ENCODE measurements around the gene MRPL43. TPM values are rescaled to one million over a fixed set of nuclear protein-coding genes. Genes with fewer than 3 reads are reported as not detected.
A peak's percentile ranks its signal among the peaks of the same experiment; 100 is the strongest.
"Not testable (repeated sequence)": the region's sequence is repeated elsewhere in the genome, so short reads cannot be mapped to it uniquely, and the experiment has no call there.

MRPL43 gene
- 73.0 TPM for polyA plus RNA-seq (2013, experiment 1 of 4)
- polyA plus RNA-seq (2013, experiment 2 of 4), result 74.0 TPM
- 78.6 TPM for polyA plus RNA-seq (2013, experiment 3 of 4)
- 79.8 TPM for polyA plus RNA-seq (2013, experiment 4 of 4)

DNA sequence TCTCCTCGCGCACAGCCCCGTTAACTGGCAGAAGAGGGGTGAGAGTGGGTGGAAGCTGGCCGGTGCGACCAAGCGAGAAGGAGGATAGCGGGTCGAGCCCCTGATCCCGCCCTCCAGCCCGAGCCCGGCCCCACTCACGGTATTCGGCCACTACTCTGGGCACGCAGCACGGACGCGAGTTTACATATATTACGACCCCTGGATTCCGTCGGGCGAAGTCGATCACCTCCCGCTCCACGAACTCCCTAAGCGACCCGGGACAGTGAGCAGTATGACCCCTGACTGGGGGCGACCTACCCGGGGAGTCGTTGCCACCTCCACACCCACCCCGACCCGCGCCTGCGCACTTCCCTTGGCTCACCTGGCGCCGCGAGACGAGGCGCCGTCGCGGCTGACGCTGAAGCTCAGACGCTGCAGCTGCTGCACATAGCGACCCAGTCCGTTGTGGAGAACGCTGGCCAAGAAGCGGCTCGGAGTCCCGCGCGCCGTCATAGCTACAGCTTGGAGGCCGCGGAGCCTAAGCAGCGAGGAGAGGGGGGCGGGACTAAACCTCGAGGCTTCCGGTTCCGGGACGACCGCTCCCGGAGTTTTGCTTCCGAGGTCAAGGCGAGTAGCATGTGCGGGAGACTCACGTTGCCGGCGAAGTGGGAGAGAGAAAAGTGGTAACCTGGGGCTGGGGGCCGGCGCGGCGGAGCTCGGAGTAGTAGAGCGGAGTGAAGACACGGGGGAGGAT, at the start of gene MRPL43, which contains the start of gene TWNK:
TSS of gene MRPL43 (minus strand) at position 546 of the 733 bp plus-strand sequence. CDS start at position 492, 54 bp downstream.
TSS of gene TWNK (plus strand) at position 592 of the 733 bp plus-strand sequence. CDS start 668 bp downstream, outside the sequence.
- Histone ChIP-seq H3K27ac (ENCODE audit: insufficient read depth, low read depth, low read length, poor library complexity, severe bottlenecking) (no peak within 1 kb of the TSS), H3K4me3 (ENCODE audit: insufficient read depth, low read depth, low read length) (peak within 1 kb of the TSS; percentile 100), H3K27me3 (ENCODE audit: control insufficient read depth, insufficient read depth, low read length, poor library complexity, severe bottlenecking) (no peaks in the 10 kb centered on the region), H3K36me3 (ENCODE audit: control insufficient read depth, insufficient read depth, low read length) (peaks cover 21% of the 10 kb centered on the region), H3K4me1 (ENCODE audit: control insufficient read depth, insufficient read depth, low read length) (peaks cover 7% of the 10 kb centered on the region), H3K9me3 (ENCODE audit: control insufficient read depth, low read length) (no peaks in the 10 kb centered on the region)
- 1% methylated on average over 75 of the region's 75 CpGs for WGBS, 2 experiments

DNA sequence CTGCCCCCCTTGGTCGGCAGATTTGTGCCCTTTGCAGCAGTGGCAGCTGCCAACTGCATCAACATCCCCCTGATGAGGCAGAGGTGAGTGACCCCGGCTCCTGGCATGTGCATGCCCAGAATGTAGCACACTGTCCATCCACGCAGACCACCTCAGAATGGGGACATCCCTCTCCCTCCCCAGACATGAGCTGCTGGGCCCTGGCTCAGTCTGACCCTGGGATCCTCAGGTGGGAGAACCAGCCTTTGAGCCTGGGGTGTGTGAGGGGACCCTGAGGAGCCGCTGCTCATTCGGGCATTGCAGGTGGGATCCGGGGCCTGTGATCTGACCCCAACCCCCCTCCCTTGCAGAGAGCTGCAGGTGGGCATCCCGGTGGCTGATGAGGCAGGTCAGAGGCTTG, 49.4 kb upstream of the MRPL43 start:
- Histone ChIP-seq H3K9me3 (ENCODE audit: control insufficient read depth, low read length) (no peaks in the 10 kb centered on the region), H3K36me3 (ENCODE audit: control insufficient read depth, insufficient read depth, low read length) (no peaks in the 10 kb centered on the region), H3K27me3 (ENCODE audit: control insufficient read depth, insufficient read depth, low read length, poor library complexity, severe bottlenecking) (peaks cover 77% of the 10 kb centered on the region), H3K4me1 (ENCODE audit: control insufficient read depth, insufficient read depth, low read length) (peaks cover 14% of the 10 kb centered on the region), H3K27ac (ENCODE audit: insufficient read depth, low read depth, low read length, poor library complexity, severe bottlenecking) (no peak overlapping the region), H3K4me3 (ENCODE audit: insufficient read depth, low read depth, low read length) (no peak overlapping the region)
- WGBS, 2 experiments, result 76 to 81% methylated on average over 7 of the region's 7 CpGs

- H3K4me3 ChIP-seq (ENCODE audit: insufficient read depth, low read depth, low read length), result no peak overlapping the region
- H3K27ac ChIP-seq (ENCODE audit: insufficient read depth, low read depth, low read length, poor library complexity, severe bottlenecking), result no peak overlapping the region
- peaks cover 83% of the 10 kb centered on the region for H3K27me3 ChIP-seq (ENCODE audit: control insufficient read depth, insufficient read depth, low read length, poor library complexity, severe bottlenecking)
- H3K4me1 ChIP-seq (ENCODE audit: control insufficient read depth, insufficient read depth, low read length), result peaks cover 20% of the 10 kb centered on the region
- no peaks in the 10 kb centered on the region for H3K9me3 ChIP-seq (ENCODE audit: control insufficient read depth, low read length)
- no peaks in the 10 kb centered on the region for H3K36me3 ChIP-seq (ENCODE audit: control insufficient read depth, insufficient read depth, low read length)
- WGBS, 2 experiments, result 78% methylated on average over 10 of the region's 10 CpGs
These were observed 48.8 kb upstream of the MRPL43 start for GRCh38 chr10:101035916-101036702.

GRCh38 chr10:101035314-101035713, 48.0 kb upstream of the MRPL43 start:
- WGBS, 2 experiments, result 88 to 89% methylated on average over 7 of the region's 7 CpGs

GRCh38 chr10:101034404-101034803, 47.1 kb upstream of the MRPL43 start:
- H3K36me3 ChIP-seq (ENCODE audit: control insufficient read depth, insufficient read depth, low read length); H3K27ac ChIP-seq (ENCODE audit: insufficient read depth, low read depth, low read length, poor library complexity, severe bottlenecking); H3K4me3 ChIP-seq (ENCODE audit: insufficient read depth, low read depth, low read length); H3K9me3 ChIP-seq (ENCODE audit: control insufficient read depth, low read length): not testable (repeated sequence)
- Histone ChIP-seq H3K4me1 (ENCODE audit: control insufficient read depth, insufficient read depth, low read length) (peaks cover 35% of the 10 kb centered on the region), H3K27me3 (ENCODE audit: control insufficient read depth, insufficient read depth, low read length, poor library complexity, severe bottlenecking) (peaks cover 90% of the 10 kb centered on the region)
- WGBS, 2 experiments, result 89 to 95% methylated on average over 4 of the region's 4 CpGs

More at GRCh38 chr10:101035314-101035713, 48.0 kb upstream of the MRPL43 start:
- no peaks in the 10 kb centered on the region for H3K36me3 ChIP-seq (ENCODE audit: control insufficient read depth, insufficient read depth, low read length)
- H3K27me3 ChIP-seq (ENCODE audit: control insufficient read depth, insufficient read depth, low read length, poor library complexity, severe bottlenecking), result peaks cover 90% of the 10 kb centered on the region
- H3K4me3 ChIP-seq (ENCODE audit: insufficient read depth, low read depth, low read length), result no peak overlapping the region
- peaks cover 26% of the 10 kb centered on the region for H3K4me1 ChIP-seq (ENCODE audit: control insufficient read depth, insufficient read depth, low read length)
- H3K9me3 ChIP-seq (ENCODE audit: control insufficient read depth, low read length), result no peaks in the 10 kb centered on the region
- no peak overlapping the region for H3K27ac ChIP-seq (ENCODE audit: insufficient read depth, low read depth, low read length, poor library complexity, severe bottlenecking)

DNA sequence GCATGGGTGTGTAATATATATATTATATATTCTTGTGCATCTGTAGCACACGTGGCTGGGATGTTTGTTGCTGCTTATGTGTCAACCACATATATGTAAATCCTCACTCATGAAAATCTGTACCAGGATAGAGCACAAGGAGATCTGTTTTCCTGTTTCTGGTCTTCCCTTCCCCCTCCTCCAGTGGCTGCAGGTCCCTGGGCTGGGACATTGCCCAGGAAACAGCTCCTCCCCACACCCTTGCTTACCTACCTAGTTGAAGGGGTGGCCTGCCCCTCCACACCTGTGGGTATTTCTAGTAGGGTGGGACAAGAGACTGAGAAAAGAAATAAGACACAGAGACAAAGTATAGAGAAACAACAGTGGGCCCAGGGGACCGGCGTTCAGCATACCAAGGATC, 46.0 kb upstream of the MRPL43 start:
- peaks cover 89% of the 10 kb centered on the region for H3K27me3 ChIP-seq (ENCODE audit: control insufficient read depth, insufficient read depth, low read length, poor library complexity, severe bottlenecking)
- peaks cover 44% of the 10 kb centered on the region for H3K4me1 ChIP-seq (ENCODE audit: control insufficient read depth, insufficient read depth, low read length)
- 33 to 63% methylated on average over 1 of the region's 3 CpGs for WGBS, 2 experiments
- H3K27ac ChIP-seq (ENCODE audit: insufficient read depth, low read depth, low read length, poor library complexity, severe bottlenecking), result no peak overlapping the region
- H3K9me3 ChIP-seq (ENCODE audit: control insufficient read depth, low read length), result no peaks in the 10 kb centered on the region
- H3K4me3 ChIP-seq (ENCODE audit: insufficient read depth, low read depth, low read length), result no peak overlapping the region
- H3K36me3 ChIP-seq (ENCODE audit: control insufficient read depth, insufficient read depth, low read length), result no peaks in the 10 kb centered on the region

- peak overlapping the region; percentile 34 for H3K4me3 ChIP-seq (ENCODE audit: insufficient read depth, low read depth, low read length)
- peaks cover 85% of the 10 kb centered on the region for H3K27me3 ChIP-seq (ENCODE audit: control insufficient read depth, insufficient read depth, low read length, poor library complexity, severe bottlenecking)
- H3K9me3 ChIP-seq (ENCODE audit: control insufficient read depth, low read length), result no peaks in the 10 kb centered on the region
- H3K27ac ChIP-seq (ENCODE audit: insufficient read depth, low read depth, low read length, poor library complexity, severe bottlenecking), result no peak overlapping the region
- WGBS, 2 experiments, result 32 to 38% methylated on average over 6 of the region's 6 CpGs
- H3K36me3 ChIP-seq (ENCODE audit: control insufficient read depth, insufficient read depth, low read length), result no peaks in the 10 kb centered on the region
- H3K4me1 ChIP-seq (ENCODE audit: control insufficient read depth, insufficient read depth, low read length), result peaks cover 44% of the 10 kb centered on the region
These were observed 45.4 kb upstream of the MRPL43 start for GRCh38 chr10:101032637-101033224.

DNA sequence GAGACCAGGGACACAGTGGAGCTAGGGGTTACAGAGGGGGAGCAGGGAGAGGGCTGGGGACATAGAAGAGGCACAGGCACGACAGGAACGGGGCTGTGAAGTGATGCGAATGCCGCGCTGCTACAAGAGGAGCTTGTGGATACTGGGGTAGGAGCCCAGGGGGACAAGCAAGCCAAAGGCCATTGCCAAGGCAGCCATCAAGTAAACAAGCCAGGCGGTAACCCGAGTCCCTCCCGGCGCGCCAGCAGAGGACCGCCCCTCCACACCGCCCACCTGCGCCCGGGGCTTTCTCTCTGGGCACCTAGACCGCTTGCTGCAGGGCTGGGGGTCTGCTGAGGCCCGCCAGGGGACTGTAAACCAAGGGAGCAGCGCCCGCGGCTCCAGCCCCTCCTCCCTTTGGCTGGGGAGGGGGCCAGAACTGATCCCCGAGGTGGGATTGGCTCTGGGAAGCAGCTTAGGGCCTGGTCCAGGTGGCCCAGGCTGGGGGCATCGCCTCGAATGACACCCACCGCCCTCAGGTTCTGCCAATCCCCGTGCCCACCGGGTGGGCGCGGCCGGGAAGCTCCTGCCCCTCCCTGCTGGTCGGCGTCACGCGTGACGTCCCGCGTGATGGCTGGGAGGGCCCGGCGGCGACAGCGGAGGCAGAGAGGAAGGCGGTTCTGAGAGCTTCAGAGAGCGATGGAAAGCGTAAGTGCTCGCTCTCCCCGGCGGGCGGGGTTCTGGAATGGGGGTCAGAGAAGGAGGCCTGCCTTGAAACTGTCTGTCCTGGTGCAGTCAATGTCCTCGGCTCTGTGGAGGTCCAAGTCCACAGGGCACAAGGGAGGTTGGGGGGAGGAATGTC, 44.7 kb upstream of the MRPL43 start:
- H3K27ac ChIP-seq (ENCODE audit: insufficient read depth, low read depth, low read length, poor library complexity, severe bottlenecking), result no peak overlapping the region
- no peaks in the 10 kb centered on the region for H3K9me3 ChIP-seq (ENCODE audit: control insufficient read depth, low read length)
- H3K27me3 ChIP-seq (ENCODE audit: control insufficient read depth, insufficient read depth, low read length, poor library complexity, severe bottlenecking), result peaks cover 80% of the 10 kb centered on the region
- H3K4me1 ChIP-seq (ENCODE audit: control insufficient read depth, insufficient read depth, low read length), result peaks cover 44% of the 10 kb centered on the region
- WGBS, 2 experiments, result 2% methylated on average over 47 of the region's 47 CpGs
- no peaks in the 10 kb centered on the region for H3K36me3 ChIP-seq (ENCODE audit: control insufficient read depth, insufficient read depth, low read length)
- H3K4me3 ChIP-seq (ENCODE audit: insufficient read depth, low read depth, low read length), result peak overlapping the region; percentile 34

DNA sequence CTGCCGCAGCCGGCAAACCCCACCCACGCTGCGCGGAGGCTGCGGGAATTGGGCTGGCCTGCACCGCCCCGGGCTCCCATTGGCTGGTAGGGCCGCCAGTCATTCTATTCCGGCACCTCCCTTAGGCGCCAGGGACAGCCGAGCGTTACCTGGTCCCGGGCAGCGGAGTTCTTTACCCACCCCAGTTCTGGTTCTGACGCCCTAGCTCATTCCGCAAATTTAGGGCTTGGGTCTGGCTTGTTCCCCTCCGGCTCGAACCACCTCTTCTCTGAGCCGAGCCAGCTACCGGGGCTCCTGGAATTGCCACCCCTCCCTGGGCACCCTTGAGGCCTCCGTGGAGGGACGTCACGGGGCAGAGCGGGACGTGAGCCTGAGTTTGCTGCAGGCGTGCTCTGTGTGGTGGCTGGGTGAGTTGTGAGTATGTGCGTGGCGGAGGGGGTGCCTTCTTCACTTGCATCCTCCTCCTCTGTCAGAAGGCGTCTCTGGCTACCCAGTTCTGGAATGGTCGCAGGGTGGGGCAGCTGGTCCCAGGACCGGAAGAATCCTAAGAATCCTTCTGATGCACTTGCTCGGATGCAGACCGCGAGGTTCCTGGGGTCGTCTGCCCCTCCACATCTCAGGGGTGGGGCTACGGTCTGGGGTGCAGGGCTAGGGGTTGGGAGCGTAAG, 44.0 kb upstream of the MRPL43 start, which contains the start of the genes PDZD7 and SFXN3:
TSS of gene PDZD7 (minus strand) at position 2 of the 668 bp plus-strand sequence. CDS start 910 bp downstream, outside the sequence.
TSS of gene SFXN3 (plus strand) at position 107 of the 668 bp plus-strand sequence. CDS start 3,461 bp downstream, outside the sequence.
- 1 to 2% methylated on average over 38 of the region's 38 CpGs for WGBS, 2 experiments
- no peak within 1 kb of the TSS for H3K27ac ChIP-seq (ENCODE audit: insufficient read depth, low read depth, low read length, poor library complexity, severe bottlenecking)
- no peaks in the 10 kb centered on the region for H3K9me3 ChIP-seq (ENCODE audit: control insufficient read depth, low read length)
- H3K27me3 ChIP-seq (ENCODE audit: control insufficient read depth, insufficient read depth, low read length, poor library complexity, severe bottlenecking), result peaks cover 74% of the 10 kb centered on the region
- peak within 1 kb of the TSS; percentile 34 for H3K4me3 ChIP-seq (ENCODE audit: insufficient read depth, low read depth, low read length)
- no peaks in the 10 kb centered on the region for H3K36me3 ChIP-seq (ENCODE audit: control insufficient read depth, insufficient read depth, low read length)
- H3K4me1 ChIP-seq (ENCODE audit: control insufficient read depth, insufficient read depth, low read length), result peaks cover 47% of the 10 kb centered on the region
